ENCODE results near the gene MRPS10.
A peak's percentile ranks its signal among the peaks of the same experiment; 100 is the strongest.

Gene MRPS10
- 48.2 to 54.0 reads per million in 2 donors for total RNA-seq

GRCh38 chr6:42217519-42218367 lies at the start of gene MRPS10:
Gene MRPS10 (minus strand): TSS chr6:42217861. CDS start chr6:42217849, 12 bp downstream.
- peak; percentile 56 for DNase-seq

- DNase-seq, result no peak
Observed at GRCh38 chr6:42266538-42266937, 48.9 kb upstream of the MRPS10 start.

GRCh38 chr6:42264852-42265390 lies 47.3 kb upstream of the MRPS10 start:
- no peak for DNase-seq

GRCh38 chr6:42264162-42264851 lies 46.6 kb upstream of the MRPS10 start:
- no peak for DNase-seq

- no peak for DNase-seq
Observed at GRCh38 chr6:42263165-42263728, 45.6 kb upstream of the MRPS10 start.

GRCh38 chr6:42260972-42261371 lies 43.3 kb upstream of the MRPS10 start:
- DNase-seq, result no peak

GRCh38 chr6:42260396-42260888 lies 42.8 kb upstream of the MRPS10 start:
- DNase-seq, result no peak

GRCh38 chr6:42259841-42260395 lies 42.3 kb upstream of the MRPS10 start:
- DNase-seq, result no peak

- DNase-seq, result no peak
Observed at GRCh38 chr6:42259286-42259685, 41.6 kb upstream of the MRPS10 start.

GRCh38 chr6:42257614-42258013 lies 40.0 kb upstream of the MRPS10 start:
- DNase-seq, result no peak

- DNase-seq, result no peak
Observed at GRCh38 chr6:42257063-42257462, 39.4 kb upstream of the MRPS10 start.

GRCh38 chr6:42255050-42255449 lies 37.4 kb upstream of the MRPS10 start:
- no peak for DNase-seq

- no peak for DNase-seq
Observed at GRCh38 chr6:42254505-42254904, 36.8 kb upstream of the MRPS10 start.

GRCh38 chr6:42251911-42252637 lies 34.4 kb upstream of the MRPS10 start:
- DNase-seq, result no peak

- DNase-seq, result no peak
Observed at GRCh38 chr6:42251500-42251899, 33.8 kb upstream of the MRPS10 start.

- DNase-seq, result no peak
Observed at GRCh38 chr6:42250274-42250931, 32.7 kb upstream of the MRPS10 start.

- no peak for DNase-seq
Observed at GRCh38 chr6:42249279-42249678, 31.6 kb upstream of the MRPS10 start.

- DNase-seq, result no peak
Observed at GRCh38 chr6:42243046-42243445, 25.4 kb upstream of the MRPS10 start.

GRCh38 chr6:42241915-42242314 lies 24.3 kb upstream of the MRPS10 start:
- no peak for DNase-seq

- no peak for DNase-seq
Observed at GRCh38 chr6:42239736-42240375, 22.2 kb upstream of the MRPS10 start.

- no peak for DNase-seq
Observed at GRCh38 chr6:42239333-42239732, 21.7 kb upstream of the MRPS10 start.

All from activated gamma-delta T cell (primary cell).